Gastrocnemius medialis (tissue), 4 donors: ENCODE measurements around the gene MMAA. TPM values are rescaled to one million over a fixed set of nuclear protein-coding genes. Genes with fewer than 3 reads are reported as not detected.
"Not testable (repeated sequence)": the region's sequence is repeated elsewhere in the genome, so short reads cannot be mapped to it uniquely, and the experiment has no call there.

Experiments used
- ATAC-seq, 2 donors: fragments of 150-250 bp; one replicate each; pipeline ENCODE4 v1.9.1; 2016
- DNase-seq, 2 donors: peaks; one replicate each; pipeline ENCODE4 v3.0.0-alpha.2; 2019
- H3K27ac ChIP-seq, 4 donors: fragments of 200-600 bp; sonication (generic); 1 replicate in 1 of 4; 2 replicates in 3 of 4; pipeline ENCODE4 v1.5.1; 2016 to 2018; ENCODE audit warnings: mild to moderate bottlenecking in 2 of 4, moderate library complexity in 1 of 4
- H3K27me3 ChIP-seq, 3 donors: fragments of 200-600 bp; sonication (generic) in 2 of 3; 1 replicate in 1 of 3; 2 replicates in 2 of 3; pipeline versions ENCODE4 v1.5.1 to v1.6.0; 2016 to 2019; ENCODE audit warnings: mild to moderate bottlenecking in 1 of 3, moderate library complexity in 1 of 3
- H3K36me3 ChIP-seq, 2 donors: fragments of 200-600 bp; sonication (generic) in 1 of 2; one replicate each; pipeline ENCODE4 v1.5.1; 2017 to 2018
- H3K4me1 ChIP-seq, 2 donors: fragments of 200-600 bp; sonication (generic) in 1 of 2; one replicate each; pipeline ENCODE4 v1.5.1; 2016 to 2017; ENCODE audit warnings: mild to moderate bottlenecking in 2 of 2
- H3K4me3 ChIP-seq, 4 donors: fragments of 200-600 bp; sonication (generic) in 3 of 4; 1 replicate in 1 of 4; 2 replicates in 3 of 4; pipeline ENCODE4 v1.5.1; 2016 to 2019; ENCODE audit warnings: mild to moderate bottlenecking in 2 of 4
- H3K9me3 ChIP-seq, 3 donors: fragments of 200-600 bp; sonication (generic) in 2 of 3; 1 replicate in 1 of 3; 2 replicates in 2 of 3; pipeline ENCODE4 v1.5.1; 2016 to 2019
- POLR2A ChIP-seq, 2 donors: fragments of 450-650 bp; IDR thresholded peaks; one replicate each; pipeline ENCODE4 v1.6.1; 2017; ENCODE audit warnings: antibody characterized with exemption in 2 of 2, mild to moderate bottlenecking in 2 of 2, moderate library complexity in 2 of 2
- in situ Hi-C, 4 donors: fragments of 200-750 bp; cut with MboI; loops; one replicate each; pipeline versions ENCODE4 v1.15.0 to v1.8.0; 2017; ENCODE audit warnings: low sequenced_read_pairs in 4 of 4
- intact Hi-C: fragments of 100-400 bp; cut with DNase I; formaldehyde crosslinking; loops from one replicate; pipeline ENCODE4 v1.15.1; 2023; ENCODE audit warnings: low total_unique reads
- total RNA-seq, 4 donors: library from RNA; depleted of rRNA; stranded (reverse); fragments of >200 nt; gene quantifications; one replicate each; pipeline versions ENCODE4 v1.1.0 to v1.2.3, GENCODE V29; 2016
- TF ChIP-seq, protein P1 (sequence below), 5 experiments: fragments of 450-650 bp in 3 of 5; fragments of 200-600 bp in 2 of 5; sonication (generic) in 2 of 5; IDR thresholded peaks in 4 of 5; conservative IDR thresholded peaks in 1 of 5; 1 replicate in 4 of 5; 2 replicates in 1 of 5; pipeline ENCODE4 v1.5.1; 2016 to 2019; ENCODE audit warnings: antibody characterized with exemption in 5 of 5, mild to moderate bottlenecking in 3 of 5, moderate library complexity in 3 of 5

Gene MMAA
- total RNA-seq, 4 donors from 2014 or later, result 5.1 to 10.9 (median 8.4) TPM

GRCh38 chr4:145635117-145635516, 15.9 kb downstream of the MMAA start:
- H3K4me3 ChIP-seq, result no peak overlapping the region
- ATAC-seq (no peak), DNase-seq (no peak)
- intact Hi-C loops (no loop called here), in situ Hi-C loops (no loop called here)
- H3K27me3 ChIP-seq, result no peaks in the 10 kb centered on the region
- H3K36me3 ChIP-seq, result peaks cover 0 to 6% of the 10 kb centered on the region in 2 donors
- peaks cover 0 to 3% of the 10 kb centered on the region in 2 donors for H3K4me1 ChIP-seq
- TF ChIP-seq, protein P1, sequence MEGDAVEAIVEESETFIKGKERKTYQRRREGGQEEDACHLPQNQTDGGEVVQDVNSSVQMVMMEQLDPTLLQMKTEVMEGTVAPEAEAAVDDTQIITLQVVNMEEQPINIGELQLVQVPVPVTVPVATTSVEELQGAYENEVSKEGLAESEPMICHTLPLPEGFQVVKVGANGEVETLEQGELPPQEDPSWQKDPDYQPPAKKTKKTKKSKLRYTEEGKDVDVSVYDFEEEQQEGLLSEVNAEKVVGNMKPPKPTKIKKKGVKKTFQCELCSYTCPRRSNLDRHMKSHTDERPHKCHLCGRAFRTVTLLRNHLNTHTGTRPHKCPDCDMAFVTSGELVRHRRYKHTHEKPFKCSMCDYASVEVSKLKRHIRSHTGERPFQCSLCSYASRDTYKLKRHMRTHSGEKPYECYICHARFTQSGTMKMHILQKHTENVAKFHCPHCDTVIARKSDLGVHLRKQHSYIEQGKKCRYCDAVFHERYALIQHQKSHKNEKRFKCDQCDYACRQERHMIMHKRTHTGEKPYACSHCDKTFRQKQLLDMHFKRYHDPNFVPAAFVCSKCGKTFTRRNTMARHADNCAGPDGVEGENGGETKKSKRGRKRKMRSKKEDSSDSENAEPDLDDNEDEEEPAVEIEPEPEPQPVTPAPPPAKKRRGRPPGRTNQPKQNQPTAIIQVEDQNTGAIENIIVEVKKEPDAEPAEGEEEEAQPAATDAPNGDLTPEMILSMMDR (IDR thresholded peaks at IDR 0.05 in 4 of 5, conservative IDR thresholded peaks at IDR 0.05 in 1 of 5), result no peak
- no peak for TF ChIP-seq POLR2A (IDR thresholded peaks at IDR 0.05)
- H3K27ac ChIP-seq, result no peak overlapping the region
- no peaks in the 10 kb centered on the region for H3K9me3 ChIP-seq

GRCh38 chr4:145635630-145636029, 16.4 kb downstream of the MMAA start:
- ATAC-seq, result no peak
- no peak for DNase-seq
- H3K4me3 ChIP-seq, result no peak overlapping the region
- H3K4me1 ChIP-seq, result peaks cover 0 to 7% of the 10 kb centered on the region in 2 donors
- no peaks in the 10 kb centered on the region for H3K9me3 ChIP-seq
- H3K27me3 ChIP-seq, result no peaks in the 10 kb centered on the region
- no peak overlapping the region for H3K27ac ChIP-seq
- no peak for TF ChIP-seq POLR2A (IDR thresholded peaks at IDR 0.05)
- TF ChIP-seq, protein P1 (IDR thresholded peaks at IDR 0.05 in 4 of 5, conservative IDR thresholded peaks at IDR 0.05 in 1 of 5), result no peak
- intact Hi-C loops (no loop called here), in situ Hi-C loops (no loop called here)
- H3K36me3 ChIP-seq, result peaks cover 0 to 6% of the 10 kb centered on the region in 2 donors

DNA sequence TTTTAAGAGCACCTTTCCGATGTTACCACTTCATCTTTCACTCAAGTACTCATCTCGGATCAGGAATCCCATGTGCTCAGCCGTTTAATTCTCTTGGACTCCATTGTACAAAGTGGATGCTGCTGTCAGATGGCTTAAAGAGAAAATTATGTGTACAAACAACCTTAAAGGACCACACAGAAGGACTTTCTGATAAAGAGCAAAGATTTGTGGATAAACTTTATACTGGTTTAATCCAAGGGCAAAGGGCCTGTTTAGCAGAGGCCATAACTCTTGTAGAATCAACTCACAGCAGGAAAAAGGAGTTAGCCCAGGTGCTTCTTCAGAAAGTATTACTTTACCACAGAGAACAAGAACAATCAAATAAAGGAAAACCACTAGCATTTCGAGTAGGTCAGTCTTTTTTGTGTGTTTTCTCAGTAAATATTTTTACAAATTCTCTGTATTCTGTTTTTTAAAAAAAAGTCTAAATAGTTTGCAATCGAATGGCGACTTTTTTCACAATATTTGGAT, 20.1 kb downstream of the MMAA start:
- intact Hi-C loops (no loop called here), in situ Hi-C loops (no loop called here)

GRCh38 chr4:145640236-145640635, 21.1 kb downstream of the MMAA start:
- H3K4me1 ChIP-seq, H3K9me3 ChIP-seq, intact Hi-C loops, in situ Hi-C loops, DNase-seq, H3K36me3 ChIP-seq, H3K27me3 ChIP-seq, H3K4me3 ChIP-seq: not testable (repeated sequence)
- peak in 1 of 2 donors; percentile 55 for ATAC-seq
- H3K27ac ChIP-seq, result peak overlapping the region in 1 of 4 donors; percentile 30

More for the DNA sequence above, 20.1 kb downstream of the MMAA start:
- H3K27me3 ChIP-seq, result no peaks in the 10 kb centered on the region
- no peak for TF ChIP-seq POLR2A (IDR thresholded peaks at IDR 0.05)
- TF ChIP-seq, protein P1 (IDR thresholded peaks at IDR 0.05 in 4 of 5, conservative IDR thresholded peaks at IDR 0.05 in 1 of 5), result no peak
- no peak overlapping the region for H3K27ac ChIP-seq
- H3K36me3 ChIP-seq, result peaks cover 0 to 6% of the 10 kb centered on the region in 2 donors
- no peaks in the 10 kb centered on the region for H3K9me3 ChIP-seq
- DNase-seq (no peak), ATAC-seq (no peak)
- H3K4me1 ChIP-seq, result peaks cover 0 to 7% of the 10 kb centered on the region in 2 donors
- no peak overlapping the region for H3K4me3 ChIP-seq

GRCh38 chr4:145643295-145643694, 24.1 kb downstream of the MMAA start:
- H3K9me3 ChIP-seq, result no peaks in the 10 kb centered on the region
- DNase-seq, result no peak
- no peak overlapping the region for H3K4me3 ChIP-seq
- no peak for ATAC-seq
- H3K27me3 ChIP-seq, result no peaks in the 10 kb centered on the region
- H3K27ac ChIP-seq, result no peak overlapping the region
- in situ Hi-C loops, result no loop called here
- intact Hi-C loops, result no loop called here
- TF ChIP-seq, protein P1 (IDR thresholded peaks at IDR 0.05 in 4 of 5, conservative IDR thresholded peaks at IDR 0.05 in 1 of 5), result no peak
- no peak for TF ChIP-seq POLR2A (IDR thresholded peaks at IDR 0.05)
- peaks cover 0 to 7% of the 10 kb centered on the region in 2 donors for H3K4me1 ChIP-seq
- peaks cover 0 to 6% of the 10 kb centered on the region in 2 donors for H3K36me3 ChIP-seq
